Kidney epithelial cell (primary cell): Measurements from ENCODE around the gene METTL16. TPM values are rescaled to one million over a fixed set of nuclear protein-coding genes. Genes with fewer than 3 reads are reported as not detected.

Experiments used
- DNase-seq: peaks from one replicate; pipeline ENCODE4 v3.0.0-alpha.2; 2010; ENCODE audit warnings: low read depth
- H3K27me3 ChIP-seq: 2 replicates; pipeline ENCODE4 v1.6.0; 2011; ENCODE audit warnings: low read length; ENCODE audit not compliant: control insufficient read depth, insufficient read depth
- H3K36me3 ChIP-seq: 2 replicates; pipeline ENCODE4 v1.5.1; 2011; ENCODE audit warnings: low read length; ENCODE audit not compliant: control insufficient read depth, insufficient read depth
- H3K4me3 ChIP-seq: 2 replicates; pipeline ENCODE4 v1.5.1; 2011; ENCODE audit warnings: low read depth, mild to moderate bottlenecking, control low read depth, low read length
- CTCF ChIP-seq: IDR thresholded peaks from 2 replicates; pipeline ENCODE4 v1.5.1; 2011; ENCODE audit warnings: mild to moderate bottlenecking, moderate library complexity, low read length, control low read depth, inconsistent platforms; ENCODE audit not compliant: insufficient read depth, poor library complexity, severe bottlenecking
- total RNA-seq: library from RNA; depleted of rRNA; stranded (reverse); fragments of >200 nt; gene quantifications from 2 replicates; pipeline ENCODE4 v1.2.3, GENCODE V29; 2015

The METTL16 gene
- total RNA-seq, 1 donor from 2014 or later: 32.4 TPM

- DNase-seq: no peak
- Histone ChIP-seq H3K4me3 (no peak overlapping the region), H3K36me3 (no peaks in the 10 kb centered on the region), H3K27me3 (no peaks in the 10 kb centered on the region)
- no peak for TF ChIP-seq CTCF
These were observed 55.2 kb downstream of the METTL16 start for GRCh38 chr17:2456475-2456874.

GRCh38 chr17:2455956-2456355 lies 55.7 kb downstream of the METTL16 start:
- no peak for DNase-seq
- H3K27me3 ChIP-seq: no peaks in the 10 kb centered on the region
- no peak overlapping the region for H3K4me3 ChIP-seq
- no peaks in the 10 kb centered on the region for H3K36me3 ChIP-seq
- no peak for TF ChIP-seq CTCF

- Histone ChIP-seq H3K36me3 (no peaks in the 10 kb centered on the region), H3K27me3 (no peaks in the 10 kb centered on the region), H3K4me3 (no peak overlapping the region)
- no peak for DNase-seq
- TF ChIP-seq CTCF: no peak
These were observed 57.8 kb downstream of the METTL16 start for GRCh38 chr17:2453866-2454265.

DNA sequence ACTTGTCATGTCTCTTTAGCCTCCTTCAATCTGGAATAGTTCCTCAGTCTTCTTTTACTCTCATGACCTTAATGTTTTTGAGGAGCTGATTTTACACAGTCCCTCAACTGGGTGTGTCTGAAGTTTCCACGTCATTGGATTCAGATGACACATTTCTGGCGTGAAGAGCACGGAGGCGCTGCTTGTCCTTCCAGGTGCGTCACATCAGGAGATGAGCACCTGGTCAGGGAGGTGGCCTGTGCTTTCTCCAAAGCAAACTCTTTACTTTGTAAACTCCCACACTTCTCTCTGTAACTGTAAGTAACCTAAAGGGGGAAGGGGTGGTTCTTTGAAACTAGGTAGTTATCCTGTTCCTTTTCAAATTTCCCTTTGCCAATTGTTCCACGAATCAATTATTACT lies 58.4 kb downstream of the METTL16 start:
- Histone ChIP-seq H3K36me3 (no peaks in the 10 kb centered on the region), H3K4me3 (no peak overlapping the region), H3K27me3 (no peaks in the 10 kb centered on the region)
- no peak for TF ChIP-seq CTCF
- no peak for DNase-seq

DNA sequence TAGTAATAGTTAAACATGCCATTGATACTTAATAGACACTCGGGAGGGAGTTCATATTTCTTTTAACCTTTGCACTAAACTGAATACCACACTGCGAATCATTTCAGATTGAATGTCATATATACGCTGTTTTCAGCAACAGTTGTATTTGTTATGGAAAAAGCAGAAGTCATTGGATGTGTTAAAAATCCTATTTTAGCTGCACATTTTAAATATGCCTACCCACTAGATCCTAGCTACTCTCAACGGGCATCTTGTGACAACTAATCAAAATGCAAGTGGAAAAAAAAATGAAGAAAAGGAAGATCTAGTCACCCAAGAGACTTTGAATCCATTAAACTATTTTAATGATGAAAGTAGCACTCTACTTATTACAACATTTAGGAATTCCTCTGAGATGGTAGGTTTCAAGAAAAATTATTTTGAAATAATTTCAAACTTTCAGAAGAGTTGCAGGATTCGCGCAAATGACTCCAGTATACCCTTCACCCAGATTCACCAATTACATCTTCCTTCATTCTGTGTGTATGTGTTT lies 59.4 kb downstream of the METTL16 start:
- Histone ChIP-seq H3K4me3 (no peak overlapping the region), H3K27me3 (no peaks in the 10 kb centered on the region), H3K36me3 (no peaks in the 10 kb centered on the region)
- no peak for DNase-seq
- no peak for TF ChIP-seq CTCF

GRCh38 chr17:2450016-2450650 lies 61.6 kb downstream of the METTL16 start:
- H3K27me3 ChIP-seq: no peaks in the 10 kb centered on the region
- no peak overlapping the region for H3K4me3 ChIP-seq
- no peak for TF ChIP-seq CTCF
- DNase-seq: no peak
- no peaks in the 10 kb centered on the region for H3K36me3 ChIP-seq
